ENCODE results near the gene CLCN1.

The CLCN1 gene

DNA sequence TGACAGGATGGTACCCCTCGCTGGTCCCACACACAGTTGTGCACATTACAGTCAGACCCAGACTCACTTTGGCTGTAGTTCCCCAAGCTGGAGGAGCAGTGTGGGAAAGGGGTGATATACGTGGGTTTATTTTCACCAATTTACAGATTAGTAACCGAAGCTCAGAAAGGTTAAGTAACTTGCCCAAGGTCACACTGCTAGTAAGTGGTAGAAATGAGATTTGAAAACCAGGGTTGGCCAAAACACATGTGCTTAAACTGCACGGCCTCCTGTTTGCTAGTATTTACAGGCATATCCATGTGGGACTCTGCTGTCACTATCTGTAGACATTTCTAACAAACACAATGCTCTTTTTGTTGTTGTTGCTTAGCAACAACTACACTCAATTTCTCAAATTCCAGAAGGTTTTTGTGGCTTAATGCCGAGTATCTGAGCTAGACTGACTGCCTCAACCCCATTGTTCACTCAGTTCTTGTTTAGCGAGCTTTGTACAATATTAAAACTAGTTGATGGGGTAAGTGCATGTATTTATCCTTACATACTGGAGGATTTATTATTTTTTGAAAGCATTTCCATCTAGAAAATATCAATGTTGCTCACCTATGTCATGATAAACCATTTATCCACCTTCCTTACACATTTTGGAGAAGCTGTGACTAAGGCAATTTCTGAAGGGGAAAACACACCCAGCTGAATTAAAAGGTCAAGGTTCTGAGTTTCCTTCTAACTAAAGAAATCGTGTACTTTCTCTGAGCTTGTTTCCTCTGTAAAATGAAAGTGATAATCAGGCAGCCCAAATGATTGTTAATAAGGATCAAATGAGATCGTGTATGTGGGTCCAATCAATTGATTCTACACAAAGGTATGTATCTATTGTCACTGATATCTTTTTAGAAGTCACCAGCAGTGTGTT is 36.5 kb upstream of the CLCN1 start:
- Histone ChIP-seq H3K4me3 (ENCODE audit: low read depth, low read length) (no peak overlapping the region), H3K18ac (ENCODE audit: low read length) (no peak overlapping the region), H2AFZ (ENCODE audit: insufficient read depth, low read length, poor library complexity) (no peak overlapping the region), H2AK5ac (ENCODE audit: low read length) (peak overlapping the region; percentile 81), H3K4me1 (ENCODE audit: control insufficient read depth in 1 of 2, insufficient read depth in 2 of 2, low read length in 2 of 2) (peaks cover 3% of the 10 kb centered on the region in 2 experiments), H3K36me3 (ENCODE audit: control insufficient read depth in 1 of 2, insufficient read depth in 2 of 2, low read length in 2 of 2) (no peaks in the 10 kb centered on the region), H3K14ac (ENCODE audit: low read length) (no peak overlapping the region), H4K8ac (ENCODE audit: low read depth, low read length) (peak overlapping the region; percentile 23), H3K27me3 (ENCODE audit: insufficient read depth, low read length) (no peaks in the 10 kb centered on the region), H3K23ac (ENCODE audit: low read length) (no peak overlapping the region), H3K4me2 (ENCODE audit: low read length) (no peak overlapping the region), H4K12ac (ENCODE audit: low read depth, low read length) (no peak overlapping the region), H3K9me3 (ENCODE audit: insufficient read depth, low read depth, low read length) (no peaks in the 10 kb centered on the region), H3K27ac (ENCODE audit: low read depth, low read length) (no peak overlapping the region), H3K4ac (ENCODE audit: low read depth, low read length) (no peak overlapping the region), H2BK12ac (ENCODE audit: low read length) (peak overlapping the region; percentile 83), H3K9ac (ENCODE audit: low read length) (no peak overlapping the region), H3K79me2 (ENCODE audit: control insufficient read depth, insufficient read depth, low read length, poor library complexity) (no peaks in the 10 kb centered on the region), H2BK5ac (ENCODE audit: low read depth, low read length, poor library complexity) (no peak overlapping the region), H3K79me1 (ENCODE audit: low read length) (peaks cover 4% of the 10 kb centered on the region), H4K91ac (ENCODE audit: low read depth, low read length) (no peak overlapping the region), H2BK120ac (ENCODE audit: insufficient read depth, low read length, poor library complexity) (no peak overlapping the region)
- DNase-seq = peak; percentile 58 to 95
- no CpG with 5 or more reads among the region's 8 CpGs for WGBS (ENCODE audit: extremely low coverage, insufficient coverage, insufficient read length)

- no peak overlapping the region for H3K14ac ChIP-seq (ENCODE audit: low read length)
- no peak for DNase-seq
- no peaks in the 10 kb centered on the region for H3K9me3 ChIP-seq (ENCODE audit: insufficient read depth, low read depth, low read length)
- no peak overlapping the region for H2BK12ac ChIP-seq (ENCODE audit: low read length)
- no peak overlapping the region for H2BK120ac ChIP-seq (ENCODE audit: insufficient read depth, low read length, poor library complexity)
- H3K27ac ChIP-seq (ENCODE audit: low read depth, low read length) = no peak overlapping the region
- peaks cover 8 to 9% of the 10 kb centered on the region in 2 experiments for H3K4me1 ChIP-seq (ENCODE audit: control insufficient read depth in 1 of 2, insufficient read depth in 2 of 2, low read length in 2 of 2)
- no peak overlapping the region for H3K9ac ChIP-seq (ENCODE audit: low read length)
- H3K4me2 ChIP-seq (ENCODE audit: low read length) = no peak overlapping the region
- no peak overlapping the region for H2AK5ac ChIP-seq (ENCODE audit: low read length)
- H4K8ac ChIP-seq (ENCODE audit: low read depth, low read length) = no peak overlapping the region
- peaks cover 7% of the 10 kb centered on the region for H3K79me1 ChIP-seq (ENCODE audit: low read length)
- H2AFZ ChIP-seq (ENCODE audit: insufficient read depth, low read length, poor library complexity) = no peak overlapping the region
- no peaks in the 10 kb centered on the region for H3K27me3 ChIP-seq (ENCODE audit: insufficient read depth, low read length)
- no peak overlapping the region for H4K12ac ChIP-seq (ENCODE audit: low read depth, low read length)
- no peaks in the 10 kb centered on the region for H3K36me3 ChIP-seq (ENCODE audit: control insufficient read depth in 1 of 2, insufficient read depth in 2 of 2, low read length in 2 of 2)
- no peak overlapping the region for H3K4me3 ChIP-seq (ENCODE audit: low read depth, low read length)
- no peak overlapping the region for H3K18ac ChIP-seq (ENCODE audit: low read length)
- no CpG with 5 or more reads among the region's 1 CpG for WGBS (ENCODE audit: extremely low coverage, insufficient coverage, insufficient read length)
- no peak overlapping the region for H2BK5ac ChIP-seq (ENCODE audit: low read depth, low read length, poor library complexity)
- H4K91ac ChIP-seq (ENCODE audit: low read depth, low read length) = no peak overlapping the region
- H3K23ac ChIP-seq (ENCODE audit: low read length) = no peak overlapping the region
- no peaks in the 10 kb centered on the region for H3K79me2 ChIP-seq (ENCODE audit: control insufficient read depth, insufficient read depth, low read length, poor library complexity)
- H3K4ac ChIP-seq (ENCODE audit: low read depth, low read length) = no peak overlapping the region
Observed at GRCh38 chr7:143280160-143280559, 35.8 kb upstream of the CLCN1 start.

GRCh38 chr7:143280566-143280965 is 35.3 kb upstream of the CLCN1 start:
- Histone ChIP-seq H2BK120ac (ENCODE audit: insufficient read depth, low read length, poor library complexity) (no peak overlapping the region), H3K4ac (ENCODE audit: low read depth, low read length) (no peak overlapping the region), H3K27ac (ENCODE audit: low read depth, low read length) (no peak overlapping the region), H3K4me3 (ENCODE audit: low read depth, low read length) (no peak overlapping the region), H4K8ac (ENCODE audit: low read depth, low read length) (no peak overlapping the region), H2BK12ac (ENCODE audit: low read length) (no peak overlapping the region), H3K79me1 (ENCODE audit: low read length) (peaks cover 9% of the 10 kb centered on the region), H3K27me3 (ENCODE audit: insufficient read depth, low read length) (no peaks in the 10 kb centered on the region), H3K4me1 (ENCODE audit: control insufficient read depth in 1 of 2, insufficient read depth in 2 of 2, low read length in 2 of 2) (peaks cover 11 to 12% of the 10 kb centered on the region in 2 experiments), H2AFZ (ENCODE audit: insufficient read depth, low read length, poor library complexity) (no peak overlapping the region), H3K36me3 (ENCODE audit: control insufficient read depth in 1 of 2, insufficient read depth in 2 of 2, low read length in 2 of 2) (no peaks in the 10 kb centered on the region), H3K14ac (ENCODE audit: low read length) (peak overlapping the region; percentile 53), H4K12ac (ENCODE audit: low read depth, low read length) (no peak overlapping the region), H3K79me2 (ENCODE audit: control insufficient read depth, insufficient read depth, low read length, poor library complexity) (no peaks in the 10 kb centered on the region), H4K91ac (ENCODE audit: low read depth, low read length) (no peak overlapping the region), H2AK5ac (ENCODE audit: low read length) (no peak overlapping the region), H3K18ac (ENCODE audit: low read length) (no peak overlapping the region), H3K9ac (ENCODE audit: low read length) (no peak overlapping the region), H3K9me3 (ENCODE audit: insufficient read depth, low read depth, low read length) (no peaks in the 10 kb centered on the region), H3K4me2 (ENCODE audit: low read length) (no peak overlapping the region), H3K23ac (ENCODE audit: low read length) (no peak overlapping the region), H2BK5ac (ENCODE audit: low read depth, low read length, poor library complexity) (no peak overlapping the region)
- no CpG with 5 or more reads among the region's 2 CpGs for WGBS (ENCODE audit: extremely low coverage, insufficient coverage, insufficient read length)
- no peak for DNase-seq

GRCh38 chr7:143281529-143281928 is 34.4 kb upstream of the CLCN1 start:
- no peak overlapping the region for H3K14ac ChIP-seq (ENCODE audit: low read length)
- H2BK120ac ChIP-seq (ENCODE audit: insufficient read depth, low read length, poor library complexity) = no peak overlapping the region
- H3K4me3 ChIP-seq (ENCODE audit: low read depth, low read length) = no peak overlapping the region
- H2BK5ac ChIP-seq (ENCODE audit: low read depth, low read length, poor library complexity) = no peak overlapping the region
- no peak overlapping the region for H2AK5ac ChIP-seq (ENCODE audit: low read length)
- H3K79me2 ChIP-seq (ENCODE audit: control insufficient read depth, insufficient read depth, low read length, poor library complexity) = no peaks in the 10 kb centered on the region
- H3K27me3 ChIP-seq (ENCODE audit: insufficient read depth, low read length) = no peaks in the 10 kb centered on the region
- no peak overlapping the region for H3K9ac ChIP-seq (ENCODE audit: low read length)
- H4K12ac ChIP-seq (ENCODE audit: low read depth, low read length) = no peak overlapping the region
- H4K91ac ChIP-seq (ENCODE audit: low read depth, low read length) = no peak overlapping the region
- H3K36me3 ChIP-seq (ENCODE audit: control insufficient read depth in 1 of 2, insufficient read depth in 2 of 2, low read length in 2 of 2) = no peaks in the 10 kb centered on the region
- H3K4me1 ChIP-seq (ENCODE audit: control insufficient read depth in 1 of 2, insufficient read depth in 2 of 2, low read length in 2 of 2) = peaks cover 11 to 12% of the 10 kb centered on the region in 2 experiments
- H2AFZ ChIP-seq (ENCODE audit: insufficient read depth, low read length, poor library complexity) = no peak overlapping the region
- no peak overlapping the region for H3K4me2 ChIP-seq (ENCODE audit: low read length)
- no peak overlapping the region for H3K27ac ChIP-seq (ENCODE audit: low read depth, low read length)
- no CpG with 5 or more reads among the region's 2 CpGs for WGBS (ENCODE audit: extremely low coverage, insufficient coverage, insufficient read length)
- peak in 1 of 2 donors; percentile 27 for DNase-seq
- peaks cover 1% of the 10 kb centered on the region for H3K9me3 ChIP-seq (ENCODE audit: insufficient read depth, low read depth, low read length)
- H3K4ac ChIP-seq (ENCODE audit: low read depth, low read length) = no peak overlapping the region
- no peak overlapping the region for H3K23ac ChIP-seq (ENCODE audit: low read length)
- peaks cover 9% of the 10 kb centered on the region for H3K79me1 ChIP-seq (ENCODE audit: low read length)
- no peak overlapping the region for H4K8ac ChIP-seq (ENCODE audit: low read depth, low read length)
- H2BK12ac ChIP-seq (ENCODE audit: low read length) = no peak overlapping the region
- no peak overlapping the region for H3K18ac ChIP-seq (ENCODE audit: low read length)
